Body of pancreas (tissue), 4 donors: ENCODE measurements around the gene ERICH3. TPM values are rescaled to one million over a fixed set of nuclear protein-coding genes. Genes with fewer than 3 reads are reported as not detected.

Source experiments
- ATAC-seq: fragments of 150-250 bp; one replicate; pipeline ENCODE4 v1.9.1; 2016
- DNase-seq, 4 donors: peaks; one replicate each; pipeline ENCODE4 v3.0.0-alpha.2; 2019
- H3K27ac ChIP-seq, 4 donors: fragments of 200-600 bp; sonication (generic); 1 replicate in 3 of 4; 2 replicates in 1 of 4; pipeline versions ENCODE4 v1.5.1 to v1.6.1; 2016 to 2019; ENCODE audit warnings: mild to moderate bottlenecking in 1 of 4, mixed read lengths in 1 of 4, moderate library complexity in 1 of 4
- H3K27me3 ChIP-seq, 2 donors: fragments of 200-600 bp; sonication (generic); one replicate each; pipeline ENCODE4 v1.6.0; 2016; ENCODE audit warnings: mild to moderate bottlenecking in 1 of 2
- H3K36me3 ChIP-seq, 2 donors: fragments of 200-600 bp; sonication (generic); replicated peaks in 1 of 2; 2 replicates each; pipeline ENCODE4 v1.5.1; 2016; ENCODE audit warnings: low read depth in 2 of 2; ENCODE audit not compliant: insufficient read depth in 1 of 2
- H3K4me1 ChIP-seq: fragments of 200-600 bp; sonication (generic); one replicate; pipeline ENCODE4 v1.6.0; 2016
- H3K4me3 ChIP-seq, 2 donors: fragments of 200-600 bp; sonication (generic); 1 replicate in 1 of 2; 2 replicates in 1 of 2; pipeline ENCODE4 v1.5.1; 2016 to 2019
- H3K9me3 ChIP-seq, 3 donors: fragments of 200-600 bp; sonication (generic); 1 replicate in 2 of 3; 2 replicates in 1 of 3; pipeline ENCODE4 v1.5.1; 2016
- POLR2A ChIP-seq, 3 donors: fragments of 450-650 bp; IDR thresholded peaks; one replicate each; pipeline ENCODE4 v1.6.1; 2016; ENCODE audit warnings: antibody characterized with exemption in 3 of 3, mild to moderate bottlenecking in 2 of 3
- WGBS, 2 donors: methylation state at CpG; one replicate each; pipeline ENCODE4 v1.1.5; 2017; 5-methylcytosine and 5-hydroxymethylcytosine counted together
- intact Hi-C: fragments of 100-400 bp; cut with DNase I; formaldehyde crosslinking; loops from one replicate; pipeline ENCODE4 v1.15.1; 2023
- total RNA-seq, 2 donors: library from RNA; depleted of rRNA; stranded (reverse); fragments of >200 nt; gene quantifications; one replicate each; pipeline ENCODE4 v1.1.0, GENCODE V29; 2016
- TF ChIP-seq, protein P1 (sequence below), 7 experiments: fragments of 450-650 bp in 4 of 7; fragments of 200-600 bp in 3 of 7; sonication (generic) in 3 of 7; IDR thresholded peaks; one replicate each; pipeline ENCODE4 v1.5.1; 2016 to 2019; ENCODE audit warnings: antibody characterized with exemption in 7 of 7

The ERICH3 gene
- total RNA-seq, 2 donors from 2014 or later, result under 0.01 TPM; not detected in 1

DNA sequence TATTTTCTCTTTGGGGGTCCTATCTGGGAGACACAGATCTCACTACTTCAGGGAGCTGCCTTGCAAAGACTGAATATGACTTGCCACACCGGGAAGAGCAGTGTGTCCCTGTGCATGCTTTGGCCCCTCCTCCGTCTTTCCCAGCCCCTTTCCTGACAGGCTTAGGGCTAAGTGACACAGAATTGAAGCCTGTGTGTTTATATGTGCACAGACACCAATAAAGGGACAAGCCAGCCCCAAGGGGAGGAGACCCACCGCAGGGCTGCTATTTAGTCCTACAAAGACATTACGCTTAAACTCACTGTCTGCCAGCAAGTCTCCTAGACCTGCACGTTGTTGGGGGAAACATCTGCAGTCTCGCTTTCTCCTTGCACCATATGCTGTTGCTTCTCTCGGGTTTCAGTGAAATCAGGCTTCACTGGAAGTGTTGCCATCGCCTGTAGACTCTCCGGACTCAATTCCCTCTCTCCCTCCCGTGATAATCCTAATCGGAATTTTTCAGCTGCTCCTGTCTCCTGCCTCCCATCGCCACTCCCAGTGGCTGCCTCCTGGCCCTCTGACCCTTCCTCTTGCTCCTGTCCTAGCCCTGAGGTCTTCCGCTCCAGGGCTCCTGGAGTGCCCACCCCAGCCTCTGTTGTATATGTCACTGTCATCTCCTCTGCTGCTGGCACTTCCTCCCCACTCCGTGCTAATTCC, 102.6 kb downstream of the ERICH3 start:
- no peaks in the 10 kb centered on the region for H3K27me3 ChIP-seq
- no peaks in the 10 kb centered on the region for H3K4me1 ChIP-seq
- TF ChIP-seq, protein P1, sequence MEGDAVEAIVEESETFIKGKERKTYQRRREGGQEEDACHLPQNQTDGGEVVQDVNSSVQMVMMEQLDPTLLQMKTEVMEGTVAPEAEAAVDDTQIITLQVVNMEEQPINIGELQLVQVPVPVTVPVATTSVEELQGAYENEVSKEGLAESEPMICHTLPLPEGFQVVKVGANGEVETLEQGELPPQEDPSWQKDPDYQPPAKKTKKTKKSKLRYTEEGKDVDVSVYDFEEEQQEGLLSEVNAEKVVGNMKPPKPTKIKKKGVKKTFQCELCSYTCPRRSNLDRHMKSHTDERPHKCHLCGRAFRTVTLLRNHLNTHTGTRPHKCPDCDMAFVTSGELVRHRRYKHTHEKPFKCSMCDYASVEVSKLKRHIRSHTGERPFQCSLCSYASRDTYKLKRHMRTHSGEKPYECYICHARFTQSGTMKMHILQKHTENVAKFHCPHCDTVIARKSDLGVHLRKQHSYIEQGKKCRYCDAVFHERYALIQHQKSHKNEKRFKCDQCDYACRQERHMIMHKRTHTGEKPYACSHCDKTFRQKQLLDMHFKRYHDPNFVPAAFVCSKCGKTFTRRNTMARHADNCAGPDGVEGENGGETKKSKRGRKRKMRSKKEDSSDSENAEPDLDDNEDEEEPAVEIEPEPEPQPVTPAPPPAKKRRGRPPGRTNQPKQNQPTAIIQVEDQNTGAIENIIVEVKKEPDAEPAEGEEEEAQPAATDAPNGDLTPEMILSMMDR (IDR thresholded peaks at IDR 0.05), result no peak
- no peak for TF ChIP-seq POLR2A (IDR thresholded peaks at IDR 0.05)
- ATAC-seq (no peak), DNase-seq (no peak)
- no peaks in the 10 kb centered on the region for H3K36me3 ChIP-seq
- H3K9me3 ChIP-seq, result no peaks in the 10 kb centered on the region
- intact Hi-C loops, result no loop called here
- H3K4me3 ChIP-seq, result no peak overlapping the region
- 32 to 36% methylated on average over 14 of the region's 14 CpGs for WGBS, 2 donors
- no peak overlapping the region for H3K27ac ChIP-seq

DNA sequence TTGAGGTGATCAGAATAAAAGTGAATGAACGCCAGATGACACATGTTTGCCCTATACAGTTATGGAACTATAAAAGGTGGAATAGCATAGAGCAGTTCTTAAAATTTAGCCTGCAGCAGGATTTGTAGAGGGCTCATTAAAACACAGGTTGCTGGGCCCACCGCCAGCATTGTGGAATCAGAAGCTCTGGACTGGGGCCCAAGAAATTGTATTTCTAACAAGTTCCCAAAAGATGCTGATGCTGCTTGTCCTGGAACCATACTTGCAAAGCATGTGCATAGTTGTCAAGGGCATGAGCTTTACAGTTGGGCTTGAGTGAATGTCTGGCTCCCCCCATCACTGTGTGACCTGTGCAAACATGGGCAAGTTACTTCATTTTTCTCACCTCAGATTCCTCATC, 123.7 kb downstream of the ERICH3 start:
- Histone ChIP-seq H3K4me1 (no peaks in the 10 kb centered on the region), H3K27me3 (no peaks in the 10 kb centered on the region), H3K4me3 (no peak overlapping the region), H3K36me3 (no peaks in the 10 kb centered on the region), H3K27ac (no peak overlapping the region), H3K9me3 (no peaks in the 10 kb centered on the region)
- ATAC-seq (no peak), DNase-seq (no peak)
- intact Hi-C loops, result no loop called here
- no peak for TF ChIP-seq POLR2A (IDR thresholded peaks at IDR 0.05)
- TF ChIP-seq, protein P1 (IDR thresholded peaks at IDR 0.05), result no peak
- WGBS, 2 donors, result 80 to 85% methylated on average over 2 of the region's 2 CpGs

DNA sequence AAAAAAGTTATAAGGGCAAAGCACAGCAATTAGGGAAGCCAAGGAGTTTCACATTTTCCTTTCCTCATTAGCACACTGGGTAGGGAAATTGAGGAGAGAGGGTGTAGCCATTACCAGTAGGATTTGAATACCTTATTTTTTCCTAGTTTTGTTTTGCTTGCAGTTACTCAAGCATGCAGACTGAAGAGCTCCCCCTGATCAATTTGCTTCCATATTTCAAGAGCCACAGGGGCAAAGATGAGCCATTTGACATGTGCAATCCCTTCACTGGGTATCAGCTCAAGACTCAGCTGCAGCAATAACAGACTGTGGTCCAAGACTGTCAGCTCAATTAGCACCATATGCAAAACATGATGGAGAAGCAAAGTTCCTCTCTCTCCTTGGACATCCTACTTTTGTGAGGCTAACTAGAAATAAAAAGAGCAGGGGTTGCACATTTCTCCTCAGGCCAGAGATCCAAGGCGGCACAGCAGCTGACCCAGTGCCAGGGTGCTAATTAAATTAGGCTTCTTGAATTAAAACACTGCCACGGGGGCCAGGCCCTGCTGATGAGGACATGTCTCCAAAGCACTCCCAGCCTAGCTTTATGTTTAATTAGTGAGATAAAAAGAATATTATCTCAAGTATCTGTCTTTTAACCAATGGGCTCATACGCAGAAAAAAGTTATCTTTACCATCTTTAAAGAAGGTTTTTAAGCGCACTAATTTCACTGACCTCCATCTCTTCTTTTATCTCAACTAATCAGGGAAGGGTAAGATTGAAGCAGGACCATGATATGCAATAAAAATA, 124.4 kb downstream of the ERICH3 start:
- no peak for ATAC-seq
- intact Hi-C loops, result no loop called here
- H3K4me3 ChIP-seq, result no peak overlapping the region

DNA sequence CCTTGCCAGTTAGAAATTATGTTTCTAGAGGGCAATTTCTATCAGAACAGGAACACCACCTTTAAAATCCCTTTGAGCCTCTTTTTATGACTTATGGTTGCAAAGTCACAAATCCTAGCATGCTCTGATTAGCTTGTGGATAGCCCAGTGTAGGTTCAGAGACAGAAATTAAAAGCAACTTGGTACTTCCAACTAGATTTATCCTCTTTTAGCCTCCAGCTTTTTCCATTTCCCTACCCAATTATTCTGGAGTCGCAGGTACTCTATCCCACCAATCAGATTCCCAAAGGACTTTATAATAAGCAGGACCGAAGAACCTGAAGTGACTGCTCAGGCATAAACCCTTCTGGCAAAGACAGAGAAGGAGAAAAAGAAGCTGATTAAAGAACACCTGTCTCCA, 127.8 kb downstream of the ERICH3 start:
- H3K36me3 ChIP-seq, result no peaks in the 10 kb centered on the region
- 67 to 90% methylated on average over 2 of the region's 2 CpGs for WGBS, 2 donors
- intact Hi-C loops, result no loop called here
- no peaks in the 10 kb centered on the region for H3K4me1 ChIP-seq
- no peak overlapping the region for H3K27ac ChIP-seq
- H3K27me3 ChIP-seq, result no peaks in the 10 kb centered on the region
- DNase-seq (no peak), ATAC-seq (no peak)
- H3K4me3 ChIP-seq, result no peak overlapping the region
- H3K9me3 ChIP-seq, result no peaks in the 10 kb centered on the region
- TF ChIP-seq, protein P1 (IDR thresholded peaks at IDR 0.05), result no peak
- TF ChIP-seq POLR2A (IDR thresholded peaks at IDR 0.05), result no peak

More for the DNA sequence above, 124.4 kb downstream of the ERICH3 start:
- no peak for DNase-seq
- WGBS, 2 donors, result 50 to 58% methylated on average over 4 of the region's 4 CpGs
- H3K27ac ChIP-seq, result no peak overlapping the region
- TF ChIP-seq, protein P1 (IDR thresholded peaks at IDR 0.05), result no peak
- no peak for TF ChIP-seq POLR2A (IDR thresholded peaks at IDR 0.05)
- no peaks in the 10 kb centered on the region for H3K4me1 ChIP-seq
- H3K36me3 ChIP-seq, result no peaks in the 10 kb centered on the region
- H3K27me3 ChIP-seq, result no peaks in the 10 kb centered on the region
- H3K9me3 ChIP-seq, result no peaks in the 10 kb centered on the region
